NK-92 treated with Interleukin-12 subunit alpha and Interleukin-12 subunit beta, amount 100 ng/mL, for 24 hours (cell line): ENCODE measurements around the gene PCGF3.

Experiments used
- DNase-seq: peaks from one replicate; lab custom pipeline; 2025; lab: John Stamatoyannopoulos, UW

Gene PCGF3, protein sequence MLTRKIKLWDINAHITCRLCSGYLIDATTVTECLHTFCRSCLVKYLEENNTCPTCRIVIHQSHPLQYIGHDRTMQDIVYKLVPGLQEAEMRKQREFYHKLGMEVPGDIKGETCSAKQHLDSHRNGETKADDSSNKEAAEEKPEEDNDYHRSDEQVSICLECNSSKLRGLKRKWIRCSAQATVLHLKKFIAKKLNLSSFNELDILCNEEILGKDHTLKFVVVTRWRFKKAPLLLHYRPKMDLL

DNA sequence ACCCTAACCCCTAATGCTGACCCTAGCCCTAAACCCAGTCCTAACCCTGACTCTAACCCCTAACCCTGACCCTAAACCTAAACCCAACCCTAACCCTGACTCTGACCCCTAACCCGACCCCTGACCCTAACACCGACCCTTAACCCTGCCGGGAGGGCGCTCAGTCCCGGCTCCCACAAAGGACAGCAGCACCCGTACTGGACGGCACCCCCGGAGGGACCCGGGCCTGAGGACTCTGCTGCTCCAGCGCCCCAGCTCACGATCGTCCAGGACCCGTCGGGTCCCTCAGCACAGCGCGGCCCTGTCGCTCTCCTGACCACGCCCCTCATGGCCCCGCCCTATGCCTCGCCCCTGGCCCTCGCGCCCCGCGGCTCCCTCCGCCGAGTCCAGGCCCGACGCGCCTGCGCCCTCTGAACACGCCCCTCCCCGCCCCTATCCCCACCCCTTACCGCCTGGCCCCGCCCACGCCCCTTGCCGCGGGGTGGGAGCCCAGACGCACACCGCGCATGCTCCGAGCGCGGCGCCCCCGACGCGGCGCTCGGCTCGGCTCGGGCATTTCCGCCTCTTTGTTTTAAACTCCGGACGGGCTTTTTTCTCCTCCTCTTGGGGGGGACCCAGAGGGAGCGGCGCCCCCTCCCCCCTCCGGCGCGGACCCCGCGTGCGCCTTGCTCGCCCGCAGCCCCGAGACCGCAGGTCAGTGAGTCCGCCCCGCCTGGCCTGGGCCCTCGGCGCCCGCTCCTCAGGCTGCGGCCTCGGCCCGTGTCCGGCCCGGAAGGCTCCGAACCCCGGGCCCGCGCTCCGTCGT is at the start of gene PCGF3:
Gene PCGF3 (plus strand): TSS at position 555 of the 805 bp plus-strand sequence. CDS start 27,849 bp downstream, outside the sequence.
- peak; percentile 80 for DNase-seq

DNA sequence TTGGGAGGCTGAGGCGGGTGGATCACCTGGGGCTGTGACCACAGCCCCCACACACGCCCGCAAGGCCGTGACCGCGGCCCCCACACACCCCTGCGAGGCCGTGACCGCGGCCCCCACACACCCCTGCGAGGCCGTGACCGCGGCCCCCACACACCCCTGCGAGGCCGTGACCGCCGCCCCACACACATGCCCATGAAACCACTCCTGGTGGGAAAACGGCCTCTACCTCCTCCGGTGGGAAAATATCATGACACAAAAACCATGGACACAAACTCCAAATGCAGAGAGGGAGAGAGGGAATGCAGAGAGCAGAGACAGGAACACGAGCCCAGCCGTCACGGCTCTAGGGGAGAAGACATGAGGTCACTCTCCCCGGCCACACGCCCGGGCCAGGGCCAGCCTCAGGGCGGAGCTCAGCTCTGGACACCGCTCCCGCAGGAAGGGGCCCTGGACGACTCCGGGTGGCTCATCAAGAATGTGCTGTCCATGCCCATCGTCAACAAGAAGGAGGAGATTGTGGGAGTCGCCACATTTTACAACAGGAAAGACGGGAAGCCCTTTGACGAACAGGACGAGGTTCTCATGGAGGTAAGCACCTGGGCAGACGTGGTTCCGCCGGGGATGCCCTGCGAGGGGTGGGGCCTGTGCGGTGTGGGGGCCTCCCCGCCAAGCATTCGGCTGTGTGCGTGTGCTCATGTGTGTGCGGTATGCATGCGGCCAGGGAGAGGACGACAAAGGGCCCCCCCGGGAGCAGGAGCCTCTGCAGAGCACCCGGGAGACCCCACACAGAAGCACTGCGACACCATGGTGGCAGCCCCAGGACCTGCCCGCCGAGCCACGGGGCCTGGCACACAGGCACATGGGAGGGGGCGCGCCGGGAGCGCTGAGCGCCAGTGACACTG is 48.9 kb upstream of the PCGF3 start:
- DNase-seq = no peak

DNA sequence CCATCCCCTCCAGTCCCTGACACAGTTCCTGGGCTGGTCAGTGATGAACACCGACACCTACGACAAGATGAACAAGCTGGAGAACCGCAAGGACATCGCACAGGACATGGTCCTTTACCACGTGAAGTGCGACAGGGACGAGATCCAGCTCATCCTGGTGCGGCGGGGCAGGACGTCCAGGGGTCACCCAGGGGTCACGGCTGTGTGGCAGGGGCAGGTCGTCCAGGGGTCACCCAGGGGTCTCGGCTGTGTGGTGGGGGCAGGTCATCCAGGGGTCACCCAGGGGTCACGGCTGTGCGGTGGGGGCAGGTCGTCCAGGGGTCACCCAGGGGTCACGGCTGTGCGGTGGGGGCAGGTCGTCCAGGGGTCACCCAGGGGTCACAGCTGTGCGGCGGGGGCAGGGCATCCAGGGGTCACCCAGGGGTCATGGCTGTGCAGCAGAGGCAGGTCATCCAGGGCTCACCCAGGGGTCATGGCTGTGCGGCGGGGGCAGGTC is 48.2 kb upstream of the PCGF3 start:
- DNase-seq = no peak

DNA sequence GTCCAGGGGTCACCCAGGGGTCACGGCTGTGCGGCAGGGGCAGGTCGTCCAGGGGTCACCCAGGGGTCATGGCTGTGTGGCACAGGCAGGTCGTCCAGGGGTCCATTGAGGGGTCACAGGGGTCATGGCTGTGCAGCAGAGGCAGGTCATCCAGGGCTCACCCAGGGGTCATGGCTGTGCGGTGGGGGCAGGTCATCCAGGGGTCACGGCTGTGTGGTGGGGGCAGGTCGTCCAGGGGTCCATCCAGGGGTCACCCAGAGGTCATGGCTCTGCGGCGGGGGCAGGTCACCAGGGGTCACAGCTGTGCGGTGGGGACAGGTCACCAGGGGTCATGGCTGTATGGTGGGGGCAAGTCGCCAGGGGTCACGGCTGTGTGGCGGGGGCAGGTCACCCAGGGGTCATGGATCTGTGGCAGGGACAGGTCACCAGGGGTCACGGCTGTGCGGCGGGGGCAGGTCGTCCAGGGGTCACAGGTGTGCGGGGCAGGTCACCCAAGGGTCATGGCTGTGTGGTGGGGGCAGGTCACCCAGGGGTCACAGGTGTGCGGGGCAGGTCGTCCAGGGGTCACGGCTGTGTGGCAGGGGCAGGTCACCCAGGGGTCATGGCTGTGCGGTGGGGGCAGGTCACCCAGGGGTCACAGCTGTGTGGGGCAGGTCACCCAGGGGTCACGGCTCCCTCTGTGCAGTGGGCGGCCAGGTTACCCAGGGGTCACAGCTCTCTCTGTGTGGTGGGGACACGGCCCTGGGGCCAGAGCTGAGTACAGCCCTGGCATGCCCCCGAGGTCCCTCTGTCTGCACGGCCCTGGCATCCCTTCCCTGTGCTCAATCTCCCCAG is 47.6 kb upstream of the PCGF3 start:
- DNase-seq = no peak

DNA sequence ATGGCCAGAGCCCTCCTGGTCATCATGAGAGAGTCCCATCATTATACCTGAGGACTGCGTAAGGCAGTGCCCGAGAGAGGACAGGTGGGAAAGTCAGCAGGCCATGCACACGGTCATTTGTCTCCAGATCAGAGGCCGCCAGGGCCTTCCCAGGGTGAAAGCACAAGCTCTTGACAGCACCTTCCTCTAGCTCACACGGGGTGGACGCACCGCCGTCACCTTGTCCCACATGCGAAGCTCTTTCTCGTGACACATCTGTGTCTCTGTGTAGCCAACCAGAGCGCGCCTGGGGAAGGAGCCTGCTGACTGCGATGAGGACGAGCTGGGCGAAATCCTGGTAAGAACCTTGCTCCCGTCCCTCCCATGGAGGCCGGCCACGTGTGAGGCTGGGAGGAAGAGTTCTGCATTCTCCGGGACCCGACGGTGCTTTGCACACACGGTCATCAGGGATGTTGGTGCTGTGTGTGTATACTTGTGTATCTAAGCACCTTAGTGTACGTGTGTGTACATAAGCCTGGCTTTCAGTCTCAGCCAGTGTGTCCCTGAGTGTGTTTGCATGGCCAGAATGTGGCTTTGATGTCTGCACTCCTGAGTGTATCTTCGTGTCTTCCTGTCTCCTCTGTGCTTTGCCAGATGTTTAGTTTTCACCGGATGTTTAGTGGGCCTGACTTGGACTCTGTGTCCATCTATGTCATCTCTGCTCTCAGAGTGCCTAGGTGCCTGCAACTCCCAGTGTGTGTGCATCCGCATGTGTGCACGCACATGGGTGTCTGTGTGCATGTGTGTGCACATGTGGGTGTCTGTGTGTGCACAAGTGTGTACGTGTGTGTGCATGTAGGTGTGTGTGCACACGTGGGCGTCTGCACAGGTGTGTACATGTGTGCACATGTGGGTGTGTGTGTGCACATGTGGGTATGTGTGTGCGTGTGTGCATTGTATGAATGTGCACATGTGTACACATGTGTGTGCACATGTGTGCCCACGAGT is 46.7 kb upstream of the PCGF3 start:
- DNase-seq = no peak

DNA sequence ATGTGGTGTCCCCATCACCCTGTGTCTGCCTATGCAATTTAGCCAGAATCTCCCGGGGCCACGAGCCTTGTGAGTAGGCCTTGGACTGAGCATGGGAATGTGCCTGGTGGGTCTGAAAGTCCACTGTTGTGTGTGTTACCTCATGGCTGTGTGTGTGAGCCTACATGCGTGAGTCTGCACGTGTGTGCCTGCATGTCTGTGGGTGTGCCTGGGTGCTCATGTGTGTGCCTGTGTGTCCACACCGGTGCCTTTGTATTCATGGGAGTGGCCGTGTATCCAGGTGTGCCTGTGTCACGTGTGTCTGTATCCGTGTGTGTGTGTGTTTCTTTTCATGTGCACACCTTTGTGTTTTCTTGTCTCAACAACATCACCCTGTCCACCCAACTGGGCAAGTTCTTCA is 45.8 kb upstream of the PCGF3 start:
- DNase-seq = no peak

DNA sequence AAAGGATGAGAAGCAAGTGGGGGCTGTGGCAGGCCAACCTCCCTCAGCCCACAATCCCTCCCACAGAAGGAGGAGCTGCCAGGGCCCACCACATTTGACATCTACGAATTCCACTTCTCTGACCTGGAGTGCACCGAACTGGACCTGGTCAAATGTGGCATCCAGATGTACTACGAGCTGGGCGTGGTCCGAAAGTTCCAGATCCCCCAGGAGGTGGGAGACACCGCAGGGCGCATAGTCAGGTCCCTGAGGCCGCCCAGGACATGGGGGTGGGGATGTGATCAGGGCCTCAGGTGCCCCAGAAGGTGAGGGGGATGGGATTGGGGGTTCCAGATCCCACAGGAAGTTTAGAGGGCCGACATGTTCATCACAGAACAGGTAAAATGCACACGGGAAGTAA is 45.2 kb upstream of the PCGF3 start:
- DNase-seq = no peak

DNA sequence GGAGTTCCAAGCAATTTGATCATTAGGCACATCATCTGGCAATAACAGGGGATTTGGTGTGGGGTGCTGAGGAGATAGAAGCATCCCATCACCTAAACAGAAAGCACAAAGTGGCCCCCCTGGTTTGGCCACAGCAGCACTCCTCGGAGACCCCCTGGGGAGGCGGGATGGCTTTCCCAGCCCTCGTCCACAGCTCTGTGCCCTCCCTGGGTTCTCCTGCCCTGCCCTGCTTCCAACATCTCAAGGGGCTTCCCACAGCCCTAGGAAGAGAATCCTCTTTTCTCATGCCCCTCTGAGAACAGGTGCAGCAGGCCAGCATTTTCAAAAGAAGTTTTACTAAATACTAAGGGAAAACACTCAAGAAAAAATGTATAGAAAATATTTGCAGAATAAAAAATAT is 44.4 kb upstream of the PCGF3 start:
- DNase-seq = no peak

DNA sequence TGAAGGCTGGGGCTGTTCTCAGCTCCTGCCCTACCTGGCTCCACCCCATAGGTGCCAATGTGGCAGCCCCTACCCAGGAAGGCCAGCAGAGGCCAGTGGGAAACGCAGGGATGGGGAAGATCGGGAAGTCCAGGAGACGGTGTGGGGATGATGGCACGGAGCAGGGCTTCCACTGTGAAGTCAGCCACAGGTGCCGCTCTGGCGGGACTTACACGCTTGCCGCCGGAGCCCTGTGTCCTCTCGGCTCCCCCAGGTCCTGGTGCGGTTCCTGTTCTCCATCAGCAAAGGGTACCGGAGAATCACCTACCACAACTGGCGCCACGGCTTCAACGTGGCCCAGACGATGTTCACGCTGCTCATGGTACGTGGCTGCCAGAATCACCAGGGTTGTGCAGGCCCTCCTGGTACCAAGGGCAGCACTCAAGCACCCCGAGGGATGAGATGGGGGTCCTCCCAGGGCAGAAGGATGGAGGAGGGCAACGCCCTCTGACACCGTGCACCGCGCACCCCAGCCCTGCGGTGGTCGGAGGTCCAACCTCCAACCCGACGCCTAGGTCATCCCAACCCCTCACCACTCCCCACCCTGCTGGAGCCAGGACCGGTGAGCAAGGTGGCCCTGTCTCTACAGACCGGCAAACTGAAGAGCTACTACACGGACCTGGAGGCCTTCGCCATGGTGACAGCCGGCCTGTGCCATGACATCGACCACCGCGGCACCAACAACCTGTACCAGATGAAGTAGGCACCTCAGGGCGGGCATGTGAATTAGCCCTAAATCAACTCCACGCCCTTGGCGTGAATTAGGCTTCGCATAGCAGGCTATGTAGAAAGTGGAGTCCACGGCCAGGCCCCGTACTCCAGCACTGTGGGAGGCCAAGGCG is 43.5 kb upstream of the PCGF3 start:
- DNase-seq = no peak

DNA sequence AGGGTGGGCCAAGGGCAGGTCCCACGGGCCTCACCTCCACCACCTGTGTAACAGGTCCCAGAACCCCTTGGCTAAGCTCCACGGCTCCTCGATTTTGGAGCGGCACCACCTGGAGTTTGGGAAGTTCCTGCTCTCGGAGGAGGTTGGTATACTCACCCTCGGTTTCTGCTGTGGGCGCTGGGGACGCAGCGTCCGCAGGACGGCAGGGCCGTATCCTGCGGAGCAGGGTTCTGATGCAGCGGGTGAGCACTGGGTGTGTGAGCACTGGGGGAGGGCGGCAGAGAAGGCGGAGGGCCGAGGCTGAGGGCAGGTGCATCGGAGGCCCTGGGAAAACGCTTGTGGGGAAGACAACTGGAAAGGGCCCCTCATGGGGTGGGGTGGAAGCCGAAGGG is 42.6 kb upstream of the PCGF3 start:
- DNase-seq = no peak

DNA sequence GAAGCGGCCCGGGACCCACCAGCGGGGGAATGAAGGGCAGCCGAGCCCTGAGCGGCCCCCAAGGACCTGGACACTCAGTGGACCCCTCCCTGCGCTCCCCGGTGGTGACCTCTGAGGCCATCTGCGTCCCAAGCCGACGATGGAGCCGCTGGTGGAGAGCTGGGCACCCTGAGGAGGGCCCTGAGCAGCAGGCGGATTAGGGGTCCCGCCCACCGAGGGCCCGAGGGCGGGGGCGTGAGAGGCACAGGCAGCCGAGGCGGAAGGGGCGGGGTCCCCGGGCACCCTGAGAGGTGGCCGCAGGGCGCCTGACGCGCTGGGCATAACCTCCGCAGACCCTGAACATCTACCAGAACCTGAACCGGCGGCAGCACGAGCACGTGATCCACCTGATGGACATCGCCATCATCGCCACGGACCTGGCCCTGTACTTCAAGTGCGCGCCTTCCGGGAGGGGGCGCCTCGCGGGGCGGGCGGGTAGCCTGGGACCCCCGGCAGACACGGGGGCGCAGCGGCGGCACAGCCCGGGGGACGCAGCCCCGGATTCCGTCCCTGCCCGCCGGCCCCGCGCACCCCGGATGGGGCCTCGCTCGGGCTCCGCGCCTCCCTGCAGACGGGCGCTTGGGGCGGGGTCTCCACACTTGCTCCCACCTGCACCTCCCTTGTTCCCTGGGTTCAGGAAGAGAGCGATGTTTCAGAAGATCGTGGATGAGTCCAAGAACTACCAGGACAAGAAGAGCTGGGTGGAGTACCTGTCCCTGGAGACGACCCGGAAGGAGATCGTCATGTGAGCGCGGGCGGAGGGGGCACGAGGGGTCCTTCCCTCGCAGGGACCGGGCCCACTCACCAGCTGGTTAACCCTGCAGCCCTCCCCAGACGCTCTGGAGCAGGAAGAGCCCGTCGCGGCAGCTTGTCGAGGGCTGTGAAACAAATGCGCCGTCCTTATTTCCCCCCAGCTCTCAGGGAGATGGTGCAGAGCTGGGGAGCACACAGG is 41.9 kb upstream of the PCGF3 start:
- DNase-seq = peak; percentile 42

DNA sequence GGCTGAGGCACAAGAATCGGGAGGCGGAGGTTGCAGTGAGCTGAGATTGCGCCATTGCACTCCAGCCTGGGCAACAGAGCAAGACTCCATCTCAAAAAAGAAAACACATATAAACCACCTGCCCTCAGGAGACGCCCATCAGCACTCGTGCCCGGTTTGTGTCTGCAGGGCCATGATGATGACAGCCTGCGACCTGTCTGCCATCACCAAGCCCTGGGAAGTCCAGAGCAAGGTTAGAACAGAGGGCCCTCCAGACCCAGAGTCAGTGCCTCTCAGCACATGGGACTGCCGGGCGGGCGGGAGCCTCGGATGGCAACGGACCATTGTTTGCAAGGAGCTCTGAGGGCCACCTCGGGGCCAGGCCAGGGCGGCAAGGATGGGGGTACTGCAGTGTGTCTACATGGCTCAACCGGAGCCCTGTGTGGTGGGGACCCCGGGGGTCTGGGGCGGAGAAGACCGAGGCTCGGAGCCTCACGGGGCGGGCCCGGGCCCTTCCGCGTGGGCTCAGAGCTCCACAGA is 40.9 kb upstream of the PCGF3 start:
- no peak for DNase-seq

DNA sequence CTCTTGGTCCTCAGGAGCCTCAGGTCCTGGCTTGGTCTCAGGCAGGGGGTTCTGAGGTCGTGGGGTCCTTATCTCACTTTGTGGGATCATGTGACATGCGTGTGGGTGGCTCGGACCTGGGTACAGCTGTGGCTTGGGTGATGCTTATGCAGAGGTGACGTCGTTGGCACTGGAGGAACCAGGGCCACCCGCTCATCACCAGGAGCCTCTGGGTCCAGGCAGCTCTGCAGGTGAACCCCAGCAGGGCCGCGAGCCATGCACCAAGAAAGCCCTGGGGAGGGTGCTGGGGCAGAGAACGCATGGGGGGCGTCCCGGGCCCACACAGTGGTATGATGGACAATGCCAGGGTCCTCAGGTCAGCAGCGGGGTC is 40.3 kb upstream of the PCGF3 start:
- DNase-seq = no peak

DNA sequence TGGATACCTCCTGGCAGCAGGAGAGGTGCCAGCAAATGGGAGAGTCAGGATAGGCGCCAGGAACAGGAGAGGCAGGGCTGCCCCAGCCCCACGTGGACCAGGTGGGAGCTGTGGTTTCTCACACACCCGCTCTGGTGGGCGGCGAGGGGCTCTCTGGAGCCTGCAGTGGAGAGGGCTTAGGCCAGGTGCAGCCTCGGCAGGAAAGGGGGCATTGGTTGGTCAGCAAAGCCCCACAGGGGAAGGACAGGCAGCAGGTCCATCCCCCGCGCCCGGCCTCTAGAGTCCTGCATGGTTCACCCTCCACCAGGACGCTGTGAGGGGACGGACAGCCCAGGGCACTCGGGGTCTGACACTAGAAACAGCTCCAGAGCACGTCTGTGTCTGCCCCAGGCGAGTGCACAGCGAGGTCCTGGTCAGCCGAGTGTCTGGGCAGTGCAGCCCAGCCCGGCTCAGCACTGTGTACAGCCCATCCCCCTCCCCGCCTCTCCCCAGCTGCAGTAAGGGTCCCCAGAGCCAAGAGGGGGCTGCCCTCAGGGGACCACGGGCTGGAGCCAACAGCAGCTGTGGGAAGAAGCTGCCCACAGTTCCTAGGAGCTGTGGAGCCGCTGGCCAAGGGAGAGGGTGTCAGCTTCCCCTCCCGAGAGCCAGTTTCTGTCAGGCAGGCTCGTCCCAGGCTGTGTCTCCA is 39.7 kb upstream of the PCGF3 start:
- no peak for DNase-seq

DNA sequence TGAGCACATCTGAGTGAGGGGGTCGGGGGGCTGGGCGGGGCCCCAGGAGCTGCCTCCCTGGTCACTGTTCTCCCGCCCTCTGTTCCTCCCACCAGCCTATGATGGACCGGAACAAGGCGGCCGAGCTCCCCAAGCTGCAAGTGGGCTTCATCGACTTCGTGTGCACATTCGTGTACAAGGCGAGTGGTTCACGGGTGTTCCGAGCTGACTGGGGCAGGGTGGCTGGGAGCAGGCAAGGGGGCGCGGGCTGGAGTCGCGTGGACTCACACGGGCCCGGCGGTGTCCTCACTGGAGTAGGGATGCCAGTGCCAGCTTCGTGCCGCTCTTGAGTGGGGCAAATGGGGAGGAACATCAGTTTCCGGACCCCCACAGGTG is 39.2 kb upstream of the PCGF3 start:
- DNase-seq = no peak

DNA sequence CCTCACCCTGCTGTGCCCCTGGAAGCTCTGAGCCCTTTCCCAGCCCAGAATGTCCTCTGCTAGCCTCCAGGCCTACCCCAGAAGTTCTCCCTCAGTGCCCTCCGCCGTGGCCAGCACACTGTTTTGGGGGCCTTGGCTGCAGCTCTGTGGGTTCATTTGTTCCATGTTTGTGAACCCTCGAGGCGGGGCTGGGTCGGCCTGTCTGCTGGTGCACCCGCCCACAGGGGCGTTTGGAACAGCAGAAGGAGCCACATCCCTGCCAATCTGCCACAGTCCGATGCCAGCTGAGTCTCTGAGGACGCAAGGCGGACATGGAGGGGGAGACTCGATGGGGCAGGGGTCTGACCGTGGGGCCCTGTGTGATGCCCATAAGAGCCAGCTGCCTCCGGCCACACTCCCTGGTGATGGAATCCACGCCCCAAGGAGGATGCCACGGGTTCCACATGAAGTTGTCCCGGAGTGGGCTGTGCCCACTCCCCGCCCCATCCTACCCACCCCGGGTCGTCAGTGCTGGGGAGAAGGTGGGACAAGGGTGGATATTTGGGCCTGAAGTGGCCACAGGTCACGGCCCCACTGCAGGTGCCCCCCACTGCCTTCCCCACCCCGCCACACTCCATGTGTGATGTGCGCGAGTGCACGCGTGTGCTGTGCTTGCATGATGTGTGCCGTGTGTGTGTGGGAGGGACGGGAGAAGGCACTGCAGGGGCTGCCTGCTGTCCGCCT is 38.6 kb upstream of the PCGF3 start:
- DNase-seq = no peak

DNA sequence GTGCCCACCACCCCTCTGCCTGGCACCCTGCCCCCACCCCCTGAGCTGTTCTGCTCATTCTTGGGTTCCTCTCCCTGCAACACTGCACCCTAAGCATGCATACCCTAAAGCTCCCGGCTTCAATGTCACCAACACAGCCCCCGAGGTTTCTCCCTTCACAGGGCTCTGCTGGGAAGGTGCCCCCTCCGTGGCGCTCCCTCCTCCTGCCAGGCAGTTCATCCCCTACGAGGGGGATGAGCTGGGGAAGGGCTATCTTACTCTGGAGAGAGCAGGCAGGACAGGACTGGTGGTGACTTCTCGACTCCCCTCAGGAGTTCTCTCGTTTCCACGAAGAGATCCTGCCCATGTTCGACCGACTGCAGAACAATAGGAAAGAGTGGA is 38.1 kb upstream of the PCGF3 start:
- DNase-seq = no peak
